Activated CD4-positive, alpha-beta memory T cell treated with anti-CD3 and anti-CD28 coated beads, Interleukin-2, amount 10 ng/mL, durations not matched to agents 7 days and 5 days (primary cell): ENCODE data around the gene MRPL19. TPM values are rescaled to one million over a fixed set of nuclear protein-coding genes. Genes with fewer than 3 reads are reported as not detected.

Source experiments
- CTCF ChIA-PET: fragments of 350-600 bp; sonication (Branson Sonifier 250); formaldehyde crosslinking; loops from one replicate; lab custom pipeline; 2021; ENCODE audit warnings: antibody characterized with exemption, inconsistent platforms; lab: Charles Lee
- POLR2A ChIA-PET: fragments of 350-600 bp; sonication (Branson Sonifier 250); formaldehyde crosslinking; loops from one replicate; lab custom pipeline; 2021; ENCODE audit warnings: antibody characterized with exemption; lab: Charles Lee
- DNase-seq: peaks from one replicate; pipeline ENCODE4 v3.0.0-alpha.2; 2020
- H3K27ac Mint-ChIP-seq: one replicate; pipeline ENCODE4 v1.8.0; 2021; ENCODE audit warnings: mild to moderate bottlenecking, mixed read lengths
- H3K27me3 Mint-ChIP-seq: one replicate; pipeline ENCODE4 v1.8.0; 2021; ENCODE audit warnings: mixed read lengths
- H3K36me3 Mint-ChIP-seq: one replicate; pipeline ENCODE4 v1.8.0; 2021; ENCODE audit warnings: low read depth, mixed read lengths
- H3K4me1 Mint-ChIP-seq: one replicate; pipeline ENCODE4 v1.8.0; 2021; ENCODE audit warnings: mixed read lengths
- H3K4me3 Mint-ChIP-seq: one replicate; pipeline ENCODE4 v1.8.0; 2021; ENCODE audit warnings: mild to moderate bottlenecking, mixed read lengths
- H3K9me3 Mint-ChIP-seq: one replicate; pipeline ENCODE4 v1.8.0; 2021; ENCODE audit warnings: mixed read lengths
- total RNA-seq, 2 experiments: library from RNA; stranded (reverse); gene quantifications; one replicate each; pipeline ENCODE4 v1.2.3, GENCODE V29; 2021

Gene MRPL19
- total RNA-seq, 2 experiments from 2014 or later = 37.7 to 41.6 TPM

DNA sequence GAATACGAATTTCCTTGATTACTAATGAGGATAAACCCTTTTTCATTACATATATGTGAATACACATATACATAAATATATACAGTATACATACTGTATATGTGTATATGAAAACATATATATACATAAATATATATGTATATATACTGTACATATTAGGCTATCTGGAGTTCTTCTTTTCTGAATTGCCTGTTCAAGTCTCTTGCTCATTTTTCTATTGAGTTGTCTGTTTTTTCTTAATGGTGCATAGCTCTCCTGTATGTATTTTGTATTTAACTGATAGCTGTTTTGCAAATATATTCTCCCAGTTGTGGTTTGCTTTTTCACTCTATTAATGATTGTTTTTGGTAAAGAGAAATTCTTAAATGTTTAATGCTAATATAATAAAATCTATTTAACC lies 73.0 kb downstream of the MRPL19 start:
- H3K36me3 Mint-ChIP-seq = no peaks in the 10 kb centered on the region
- no peak overlapping the region for H3K27ac Mint-ChIP-seq
- H3K4me1 Mint-ChIP-seq = peaks cover 2% of the 10 kb centered on the region
- ChIA-PET POLR2A (no interaction called here), CTCF (no interaction called here)
- H3K4me3 Mint-ChIP-seq = no peak overlapping the region
- DNase-seq = no peak
- H3K9me3 Mint-ChIP-seq = no peaks in the 10 kb centered on the region
- H3K27me3 Mint-ChIP-seq = peaks cover 27% of the 10 kb centered on the region

DNA sequence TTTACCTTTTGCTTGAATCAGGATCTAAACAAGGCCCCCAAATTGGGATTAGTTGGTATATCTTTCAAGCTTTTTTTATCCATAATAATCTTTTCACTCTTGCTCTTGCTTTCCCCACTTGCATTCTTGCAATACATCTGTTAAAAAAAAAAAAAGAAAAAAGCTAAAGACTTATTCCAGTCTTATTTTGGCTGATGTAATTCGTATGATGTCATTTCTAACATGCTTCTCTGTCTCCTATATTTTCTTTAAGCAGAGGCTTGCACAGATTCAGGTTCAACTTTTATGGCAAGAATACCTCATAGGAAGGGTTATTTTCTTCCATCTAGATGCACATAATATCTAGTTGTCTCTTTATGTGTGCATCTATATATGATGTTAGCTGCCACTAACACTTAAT lies 73.9 kb downstream of the MRPL19 start:
- Mint-ChIP-seq H3K4me1 (no peaks in the 10 kb centered on the region), H3K27ac (no peak overlapping the region), H3K9me3 (no peaks in the 10 kb centered on the region), H3K4me3 (no peak overlapping the region), H3K36me3 (no peaks in the 10 kb centered on the region), H3K27me3 (peaks cover 26% of the 10 kb centered on the region)
- no peak for DNase-seq
- POLR2A ChIA-PET = no interaction called here
- CTCF ChIA-PET = no interaction called here

DNA sequence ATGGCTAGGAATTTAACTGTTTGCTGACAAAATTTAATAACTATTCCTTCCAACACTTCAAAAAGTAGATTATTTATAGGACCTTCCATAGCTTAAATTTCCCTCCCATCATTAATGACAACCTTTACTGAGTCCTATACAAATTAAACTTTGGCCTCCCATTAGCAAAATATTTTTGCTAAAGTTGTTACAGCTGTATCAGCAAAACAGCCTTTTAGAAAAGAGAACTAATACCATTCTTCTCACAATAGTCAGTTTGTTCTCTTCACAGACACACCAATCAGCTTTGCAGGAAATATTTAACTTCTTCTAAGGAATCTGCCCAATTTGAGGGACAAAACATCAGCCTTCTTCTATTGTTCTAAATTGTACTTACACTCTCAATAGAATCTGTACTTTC lies 76.1 kb downstream of the MRPL19 start:
- CTCF ChIA-PET = no interaction called here
- H3K9me3 Mint-ChIP-seq = no peaks in the 10 kb centered on the region
- POLR2A ChIA-PET = no interaction called here

DNA sequence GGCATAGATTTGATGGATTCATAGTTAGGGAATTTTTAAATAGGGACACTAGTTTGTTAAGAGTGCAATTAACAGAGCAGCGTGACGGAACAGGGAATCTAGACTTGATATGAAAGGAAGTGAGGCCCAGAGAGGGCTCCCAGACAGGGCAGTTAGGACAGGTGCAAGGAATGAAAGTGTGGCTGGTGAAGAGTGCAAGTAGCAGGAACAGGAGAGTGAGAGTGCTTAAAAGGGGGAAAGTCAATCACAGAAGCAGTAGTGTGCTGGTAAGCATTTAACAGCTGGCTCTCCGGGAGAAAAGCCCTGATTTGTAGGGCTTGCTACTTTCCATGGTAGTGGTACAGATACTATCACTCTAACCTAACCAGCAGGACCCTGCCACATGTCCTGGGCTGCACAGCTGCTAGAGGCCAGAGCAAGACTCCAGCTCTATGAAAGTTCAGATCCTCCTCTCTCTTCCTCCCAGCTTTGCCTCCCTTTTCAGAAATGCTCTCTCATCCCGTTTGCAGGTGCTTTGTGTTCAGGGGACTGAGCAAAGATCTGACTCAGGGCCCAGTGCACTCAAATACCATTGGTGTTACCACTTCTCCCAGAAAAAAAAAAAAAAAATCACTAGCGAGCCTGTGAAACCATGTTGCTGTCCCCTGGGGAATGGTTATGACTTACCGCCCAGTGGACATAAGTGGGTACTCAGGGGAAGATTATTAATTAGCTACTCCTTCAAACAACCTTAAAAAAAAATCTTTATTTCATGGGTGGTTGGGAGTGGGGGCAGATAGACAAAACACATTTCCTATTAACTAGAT lies 82.2 kb downstream of the MRPL19 start:
- no peaks in the 10 kb centered on the region for H3K36me3 Mint-ChIP-seq
- no peaks in the 10 kb centered on the region for H3K4me1 Mint-ChIP-seq
- H3K27me3 Mint-ChIP-seq = peaks cover 19% of the 10 kb centered on the region
- no peak overlapping the region for H3K4me3 Mint-ChIP-seq
- no peak for DNase-seq
- no peak overlapping the region for H3K27ac Mint-ChIP-seq
- H3K9me3 Mint-ChIP-seq = no peaks in the 10 kb centered on the region
- CTCF ChIA-PET = no interaction called here
- POLR2A ChIA-PET = no interaction called here

More for the DNA sequence above, 76.1 kb downstream of the MRPL19 start:
- no peak overlapping the region for H3K4me3 Mint-ChIP-seq
- DNase-seq = no peak
- H3K4me1 Mint-ChIP-seq = no peaks in the 10 kb centered on the region
- peaks cover 36% of the 10 kb centered on the region for H3K27me3 Mint-ChIP-seq
- no peak overlapping the region for H3K27ac Mint-ChIP-seq
- no peaks in the 10 kb centered on the region for H3K36me3 Mint-ChIP-seq

DNA sequence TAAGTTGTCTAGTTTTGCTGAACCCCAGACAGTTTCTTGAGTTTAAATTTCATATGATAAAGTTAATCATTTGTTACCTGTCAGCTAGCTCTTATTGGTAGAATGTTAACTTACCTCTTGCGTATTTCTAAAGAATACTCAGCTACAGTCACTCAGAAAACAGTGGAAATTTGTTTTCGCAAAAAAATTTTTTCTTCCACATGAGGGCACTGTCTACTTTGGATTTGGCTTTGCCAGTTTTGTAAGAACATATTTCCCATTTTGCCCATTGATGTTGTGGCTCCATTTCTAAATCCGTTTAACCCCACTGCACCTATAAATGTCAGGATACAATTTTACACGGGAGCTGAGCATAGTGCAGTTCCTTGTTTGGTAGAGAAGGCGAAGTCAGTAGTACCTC lies 83.3 kb downstream of the MRPL19 start:
- no peaks in the 10 kb centered on the region for H3K4me1 Mint-ChIP-seq
- no peak overlapping the region for H3K27ac Mint-ChIP-seq
- H3K9me3 Mint-ChIP-seq = no peaks in the 10 kb centered on the region
- DNase-seq = no peak
- H3K4me3 Mint-ChIP-seq = no peak overlapping the region
- peaks cover 16% of the 10 kb centered on the region for H3K27me3 Mint-ChIP-seq
- ChIA-PET CTCF (no interaction called here), POLR2A (no interaction called here)
- H3K36me3 Mint-ChIP-seq = no peaks in the 10 kb centered on the region

DNA sequence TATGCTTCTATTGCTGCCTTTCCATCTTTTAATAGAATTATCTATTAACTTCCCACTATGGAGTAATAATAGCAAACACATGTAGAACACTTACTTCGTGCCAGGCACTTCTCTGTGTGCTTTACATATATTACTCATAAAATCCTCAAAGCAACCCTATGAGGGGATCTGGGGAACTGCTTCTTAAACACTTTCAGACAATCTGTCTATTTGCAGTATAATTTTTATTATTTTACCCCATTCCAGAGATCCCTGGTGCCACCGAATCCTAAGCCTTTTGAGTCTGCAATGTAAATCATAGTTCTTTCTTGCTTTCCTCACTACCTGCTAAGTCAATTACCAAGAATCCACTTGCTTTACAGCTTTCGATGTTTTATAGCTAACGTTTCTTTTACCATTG lies 89.7 kb downstream of the MRPL19 start:
- peaks cover 5% of the 10 kb centered on the region for H3K27me3 Mint-ChIP-seq
- no peaks in the 10 kb centered on the region for H3K36me3 Mint-ChIP-seq
- H3K9me3 Mint-ChIP-seq = no peaks in the 10 kb centered on the region
- CTCF ChIA-PET = no interaction called here
- DNase-seq = no peak
- H3K4me3 Mint-ChIP-seq = no peak overlapping the region
- POLR2A ChIA-PET = no interaction called here
- no peaks in the 10 kb centered on the region for H3K4me1 Mint-ChIP-seq
- H3K27ac Mint-ChIP-seq = no peak overlapping the region

DNA sequence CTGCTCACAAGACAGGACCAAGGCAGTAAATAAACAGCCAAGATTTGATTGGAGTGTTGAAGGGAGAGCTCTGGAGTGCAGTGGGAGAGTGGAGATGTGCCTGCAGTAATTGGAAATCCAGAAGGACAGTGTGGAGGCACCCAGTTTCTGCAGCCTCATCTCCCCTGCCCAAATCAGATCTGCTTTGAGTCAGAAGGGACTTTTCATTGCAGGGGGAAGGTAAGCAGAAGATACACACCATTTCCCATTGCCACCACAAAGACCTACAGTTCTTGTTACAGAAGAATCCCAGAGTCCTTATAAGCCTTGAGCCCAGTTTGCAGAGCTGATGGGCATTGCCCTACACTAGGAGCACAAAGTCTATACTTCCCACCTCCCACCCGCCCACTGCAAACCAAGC lies 91.4 kb downstream of the MRPL19 start:
- DNase-seq = no peak
- CTCF ChIA-PET = no interaction called here
- H3K36me3 Mint-ChIP-seq = no peaks in the 10 kb centered on the region
- H3K27me3 Mint-ChIP-seq = peaks cover 5% of the 10 kb centered on the region
- no peak overlapping the region for H3K27ac Mint-ChIP-seq
- no peak overlapping the region for H3K4me3 Mint-ChIP-seq
- no peaks in the 10 kb centered on the region for H3K9me3 Mint-ChIP-seq
- POLR2A ChIA-PET = no interaction called here
- no peaks in the 10 kb centered on the region for H3K4me1 Mint-ChIP-seq

Other genes starting within 250 kb of the MRPL19 start
- gene EVA1A, start 85.8 kb upstream of the MRPL19 start, total RNA-seq = not detected
- 10 to 100 TPM; 20.4 to 21.6 TPM for gene GCFC2, start 64.1 kb downstream of the MRPL19 start, total RNA-seq